HL-60/S4 (cell line): ENCODE measurements around the gene NEK7.

ENCODE experiments used
- in situ Hi-C: fragments of 300-500 bp; cut with MboI; formaldehyde crosslinking; loops from 2 replicates; pipeline ENCODE4 v1.14.3; 2022; ENCODE audit warnings: low sequenced_read_pairs

The NEK7 gene

GRCh38 chr1:198254521-198254920 lies 97.7 kb downstream of the NEK7 start:
- in situ Hi-C loops: no loop called here

- in situ Hi-C loops: no loop called here
Measured at GRCh38 chr1:198254948-198255347, 98.2 kb downstream of the NEK7 start.

- in situ Hi-C loops: no loop called here
Measured at GRCh38 chr1:198255784-198256183, 99.0 kb downstream of the NEK7 start.

DNA sequence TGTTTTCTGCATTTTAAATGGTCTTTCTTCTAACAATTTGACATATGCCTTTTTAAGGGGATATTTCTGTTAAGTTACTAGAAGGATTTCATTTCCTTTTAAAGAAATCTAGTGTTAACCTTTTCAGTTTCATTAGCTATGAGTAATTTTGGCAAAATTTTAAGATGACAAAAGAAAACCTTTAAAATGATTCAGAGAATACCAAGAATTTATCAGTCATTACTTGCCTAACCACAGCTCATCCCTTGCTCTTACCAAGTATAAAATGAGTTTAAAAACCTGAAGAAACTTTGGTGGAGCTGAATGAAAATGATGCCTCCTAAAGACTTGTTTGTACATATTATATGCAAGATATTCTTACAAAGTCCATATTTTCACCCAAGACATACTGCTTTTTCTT lies 101.7 kb downstream of the NEK7 start:
- in situ Hi-C loops: no loop called here

GRCh38 chr1:198259333-198260074 lies 102.7 kb downstream of the NEK7 start:
- in situ Hi-C loops: no loop called here

DNA sequence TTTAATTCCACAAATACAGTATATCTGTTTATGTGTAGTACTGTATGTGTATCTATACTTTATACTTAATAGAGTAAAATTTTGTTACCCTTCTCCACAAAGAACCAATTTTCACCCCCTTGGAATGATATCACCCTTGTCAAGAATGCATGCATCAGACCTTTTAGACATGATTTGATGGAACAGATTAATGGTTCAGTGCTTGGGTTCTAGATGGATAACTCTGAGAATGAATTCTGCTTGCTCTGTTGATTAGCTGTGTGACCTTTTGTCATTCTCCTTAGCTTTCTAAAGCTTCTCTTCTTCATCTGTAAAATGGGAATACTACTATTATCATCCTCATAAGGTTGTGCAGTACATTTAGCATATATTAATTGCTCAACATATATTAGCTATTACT lies 105.1 kb downstream of the NEK7 start:
- in situ Hi-C loops: no loop called here

GRCh38 chr1:198263186-198263585 lies 106.4 kb downstream of the NEK7 start:
- in situ Hi-C loops: no loop called here

GRCh38 chr1:198264282-198264681 lies 107.5 kb downstream of the NEK7 start:
- in situ Hi-C loops: no loop called here

DNA sequence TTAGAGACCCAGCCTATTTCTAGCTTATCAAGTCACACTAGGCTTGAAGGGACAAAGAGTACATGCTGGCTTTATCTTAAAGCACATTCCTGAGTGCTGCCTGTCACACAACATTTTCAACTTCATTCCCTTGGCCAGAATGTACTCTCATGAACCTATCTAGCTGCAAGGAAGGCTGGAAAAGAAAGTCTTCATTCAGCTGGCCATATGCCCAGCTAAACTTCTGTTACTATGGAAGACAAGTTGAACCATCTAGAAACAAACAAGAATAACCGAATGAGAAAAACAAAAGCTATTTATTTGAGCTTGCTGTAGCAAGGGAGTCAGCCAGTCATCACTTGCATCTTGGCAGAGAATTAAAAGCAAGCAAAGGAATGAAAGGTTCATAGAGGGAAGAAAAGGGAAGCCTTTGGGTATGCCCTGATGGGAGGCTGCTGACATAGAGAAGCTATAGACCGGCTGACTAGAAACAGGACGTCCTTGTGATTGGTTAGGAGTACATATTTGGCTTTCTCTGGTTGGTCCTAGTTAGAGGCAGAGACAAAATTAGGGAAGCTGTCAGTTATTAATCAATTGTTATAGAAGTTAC lies 108.4 kb downstream of the NEK7 start:
- in situ Hi-C loops: no loop called here

GRCh38 chr1:198267056-198267455 lies 110.3 kb downstream of the NEK7 start:
- in situ Hi-C loops: no loop called here

GRCh38 chr1:198267921-198268320 lies 111.1 kb downstream of the NEK7 start:
- in situ Hi-C loops: no loop called here

GRCh38 chr1:198268784-198269645 lies 112.2 kb downstream of the NEK7 start:
- in situ Hi-C loops: no loop called here

- in situ Hi-C loops: no loop called here
Measured at GRCh38 chr1:198269646-198269940, 112.8 kb downstream of the NEK7 start.

- in situ Hi-C loops: no loop called here
Measured at GRCh38 chr1:198270273-198270828, 113.6 kb downstream of the NEK7 start.

DNA sequence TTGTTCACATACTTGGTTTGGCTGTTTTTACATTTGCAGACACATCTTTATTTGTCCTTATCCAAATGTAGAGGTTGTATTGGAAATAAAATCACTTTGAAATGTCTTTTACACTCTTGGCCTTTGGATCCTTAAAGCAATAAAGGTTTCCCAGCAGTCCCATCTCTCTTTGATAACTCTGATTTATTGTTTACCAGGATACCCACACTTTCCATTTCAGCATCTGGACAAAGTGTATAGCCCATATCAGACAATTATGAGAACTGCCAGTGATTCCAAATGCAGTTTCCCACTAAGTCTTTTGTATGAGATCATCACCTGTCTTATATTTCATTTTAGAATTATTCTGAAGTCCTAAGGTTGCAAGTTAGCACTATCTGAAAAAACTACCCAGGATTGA lies 114.7 kb downstream of the NEK7 start:
- in situ Hi-C loops: no loop called here

DNA sequence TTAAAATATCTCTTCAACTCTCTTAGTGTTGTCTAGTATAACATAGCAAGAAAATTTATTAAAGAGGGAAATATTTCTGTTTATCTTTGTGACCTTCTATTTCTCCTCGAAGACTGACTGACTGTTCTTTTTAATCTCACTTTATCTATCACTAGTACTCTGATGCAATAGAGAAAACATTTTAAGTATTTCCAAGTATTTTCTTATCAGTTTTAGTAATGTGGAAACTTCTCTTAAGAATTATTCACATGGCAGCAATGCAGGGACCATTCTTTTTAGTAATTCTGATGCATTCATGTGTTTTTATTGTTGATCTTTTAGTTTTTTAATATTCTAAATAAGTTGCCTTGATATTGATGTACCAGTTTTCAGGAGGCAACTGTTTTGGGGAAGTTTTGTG lies 115.7 kb downstream of the NEK7 start:
- in situ Hi-C loops: no loop called here

DNA sequence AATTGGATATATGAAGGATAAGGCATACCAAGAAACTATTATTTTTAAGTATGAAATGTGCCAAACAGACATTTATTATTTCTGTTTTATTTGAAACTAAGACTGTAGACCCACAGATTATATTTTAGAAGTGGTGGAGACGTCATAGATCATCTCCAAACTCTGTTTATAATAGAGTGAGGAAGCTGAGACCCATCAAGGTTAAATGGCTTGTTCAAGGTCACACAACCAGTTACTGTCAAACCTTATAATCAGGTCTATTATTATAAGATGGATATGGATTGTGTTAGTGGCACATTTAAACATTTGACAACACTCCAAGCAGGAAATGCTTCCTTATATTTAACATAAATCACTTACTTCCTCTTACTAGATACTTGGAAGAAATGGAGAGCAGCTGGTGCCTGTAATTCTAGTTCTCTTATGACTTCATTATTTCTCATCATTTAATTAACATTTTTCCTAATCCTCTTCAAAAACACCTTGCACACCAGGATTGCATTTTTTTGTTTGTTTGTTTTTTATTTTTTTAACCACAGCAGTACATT lies 117.0 kb downstream of the NEK7 start:
- in situ Hi-C loops: no loop called here

GRCh38 chr1:198275597-198275996 lies 118.8 kb downstream of the NEK7 start:
- in situ Hi-C loops: no loop called here

- in situ Hi-C loops: no loop called here
Measured at GRCh38 chr1:198276241-198276640, 119.4 kb downstream of the NEK7 start.

- in situ Hi-C loops: no loop called here
Measured at GRCh38 chr1:198278943-198279342, 122.1 kb downstream of the NEK7 start.

DNA sequence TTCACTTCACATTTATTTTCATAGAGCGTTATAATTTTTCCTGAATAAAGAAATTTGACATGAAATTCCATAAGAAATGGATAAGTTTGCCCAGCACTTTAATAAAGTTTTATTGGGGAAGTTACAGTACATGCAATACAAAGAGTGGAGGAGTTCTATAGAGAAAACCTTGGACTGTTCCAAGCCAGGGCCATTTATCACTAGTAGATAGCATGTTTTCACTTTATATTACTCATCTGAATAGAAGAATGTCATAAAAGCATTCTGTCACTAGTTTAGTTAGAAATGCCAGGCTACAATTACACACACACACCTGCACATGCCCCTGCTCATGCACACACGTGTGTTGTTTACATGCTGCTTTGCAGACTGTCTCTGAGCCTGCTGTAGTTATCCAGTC lies 123.3 kb downstream of the NEK7 start:
- in situ Hi-C loops: no loop called here
